MV-4-11 (cell line): ENCODE results near the gene CCNK.

Experiments used
- DNase-seq: peaks from one replicate; lab custom pipeline; 2025; lab: John Stamatoyannopoulos, UW

Gene CCNK

GRCh38 chr14:99508896-99509629, 27.9 kb downstream of the CCNK start:
- no peak for DNase-seq

- no peak for DNase-seq
Measured at GRCh38 chr14:99509871-99510555, 28.8 kb downstream of the CCNK start.

DNA sequence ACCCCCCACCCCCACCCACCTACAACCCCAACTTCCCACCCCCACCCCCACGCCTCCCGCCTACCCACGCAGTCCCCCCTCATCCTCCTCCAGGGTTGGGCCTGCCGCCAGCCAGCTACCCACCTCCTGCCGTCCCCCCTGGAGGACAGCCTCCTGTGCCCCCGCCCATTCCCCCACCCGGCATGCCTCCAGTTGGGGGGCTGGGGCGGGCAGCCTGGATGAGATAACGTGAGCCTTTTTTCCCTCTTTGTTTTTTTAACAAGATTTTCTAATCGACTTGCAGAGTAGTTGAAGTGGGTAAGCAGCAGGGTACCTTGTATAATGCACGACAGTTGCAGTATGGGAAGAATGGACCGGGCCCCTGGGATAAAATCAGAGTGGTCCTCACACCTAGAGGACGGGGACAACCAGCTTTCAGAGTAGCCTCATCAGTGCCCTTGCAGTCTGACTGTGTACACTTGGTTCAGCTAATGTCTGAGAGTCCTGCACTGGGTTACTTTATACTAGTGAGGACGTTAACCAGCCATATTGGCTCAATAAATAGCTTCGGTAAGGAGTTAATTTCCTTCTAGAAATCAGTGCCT, 29.4 kb downstream of the CCNK start:
- DNase-seq: no peak

DNA sequence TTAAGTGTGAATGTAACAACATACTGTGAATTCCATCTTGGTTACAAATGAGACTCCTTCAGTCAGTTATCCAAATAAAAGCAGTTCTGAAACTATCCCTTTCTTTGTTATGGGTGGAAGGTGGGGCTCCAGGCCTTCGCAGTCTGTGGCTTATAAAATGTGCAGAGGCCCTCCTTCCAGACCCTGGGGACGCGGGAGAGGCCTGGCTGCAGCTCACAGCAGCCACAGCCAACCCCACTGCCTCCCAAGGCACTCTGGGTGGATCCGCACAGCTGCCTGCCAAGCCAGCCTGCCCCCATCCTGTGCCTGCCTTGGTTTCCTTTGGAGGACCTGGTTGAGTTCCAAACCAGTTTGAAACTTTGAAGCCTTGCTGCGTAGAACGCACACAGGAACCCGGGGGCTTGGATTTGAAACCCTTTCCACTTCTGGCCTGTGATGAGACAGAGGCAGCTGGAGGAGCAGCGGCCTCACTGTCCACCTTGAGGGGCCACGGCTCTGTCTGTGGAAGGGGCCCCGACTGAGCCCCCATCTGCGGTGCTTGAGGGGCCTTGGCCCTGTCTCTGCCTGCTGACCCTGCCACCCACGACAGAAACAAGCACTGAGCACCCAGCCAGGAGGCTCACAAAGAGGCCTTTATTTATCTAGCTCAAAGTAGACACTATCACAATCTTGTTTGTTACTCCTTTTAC, 30.4 kb downstream of the CCNK start:
- no peak for DNase-seq

- no peak for DNase-seq
Measured at GRCh38 chr14:99512110-99512449, 30.9 kb downstream of the CCNK start.

- no peak for DNase-seq
Measured at GRCh38 chr14:99512571-99513182, 31.5 kb downstream of the CCNK start.

- no peak for DNase-seq
Measured at GRCh38 chr14:99513183-99513694, 32.0 kb downstream of the CCNK start.

- DNase-seq: no peak
Measured at GRCh38 chr14:99513946-99514551, 32.8 kb downstream of the CCNK start.

DNA sequence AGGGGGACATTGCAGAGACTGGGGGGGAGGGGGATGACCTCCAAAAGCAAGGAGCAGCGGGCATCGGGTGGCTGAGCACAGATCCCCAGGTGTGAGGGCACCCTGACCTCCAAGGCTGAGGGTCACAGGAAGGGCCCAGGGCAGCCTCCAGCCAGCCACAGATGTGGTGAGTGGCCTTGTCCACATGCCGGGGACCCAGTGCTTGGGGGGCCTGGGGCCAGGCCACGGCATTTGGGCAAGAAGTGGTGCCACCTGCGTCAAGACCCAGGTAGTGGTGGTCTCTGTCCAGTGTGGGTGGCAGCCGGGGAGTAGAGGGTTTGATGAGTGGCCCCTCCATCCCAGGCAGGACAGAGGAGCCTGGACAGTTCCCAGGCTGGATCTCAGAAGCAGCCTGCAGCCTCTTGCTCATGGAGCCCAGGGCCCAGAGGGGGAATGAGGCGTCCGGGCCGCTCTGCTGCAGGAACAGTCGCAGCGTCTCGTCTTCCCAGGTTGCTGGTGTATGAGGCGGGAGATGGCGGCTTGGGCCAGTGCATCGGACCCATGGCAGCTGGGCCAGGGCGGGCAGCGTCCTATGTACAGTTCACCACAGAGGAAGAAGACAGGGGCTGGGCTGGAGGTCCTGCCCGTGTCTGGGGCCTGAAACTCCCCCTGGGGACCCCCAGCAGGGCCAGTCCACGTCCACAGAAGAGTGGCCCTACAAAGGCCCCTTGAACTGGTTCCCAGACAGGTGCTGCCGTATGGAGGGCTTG, 33.5 kb downstream of the CCNK start:
- no peak for DNase-seq

- DNase-seq: no peak
Measured at GRCh38 chr14:99515301-99516155, 34.3 kb downstream of the CCNK start.

GRCh38 chr14:99516156-99516870, 35.1 kb downstream of the CCNK start:
- no peak for DNase-seq

DNA sequence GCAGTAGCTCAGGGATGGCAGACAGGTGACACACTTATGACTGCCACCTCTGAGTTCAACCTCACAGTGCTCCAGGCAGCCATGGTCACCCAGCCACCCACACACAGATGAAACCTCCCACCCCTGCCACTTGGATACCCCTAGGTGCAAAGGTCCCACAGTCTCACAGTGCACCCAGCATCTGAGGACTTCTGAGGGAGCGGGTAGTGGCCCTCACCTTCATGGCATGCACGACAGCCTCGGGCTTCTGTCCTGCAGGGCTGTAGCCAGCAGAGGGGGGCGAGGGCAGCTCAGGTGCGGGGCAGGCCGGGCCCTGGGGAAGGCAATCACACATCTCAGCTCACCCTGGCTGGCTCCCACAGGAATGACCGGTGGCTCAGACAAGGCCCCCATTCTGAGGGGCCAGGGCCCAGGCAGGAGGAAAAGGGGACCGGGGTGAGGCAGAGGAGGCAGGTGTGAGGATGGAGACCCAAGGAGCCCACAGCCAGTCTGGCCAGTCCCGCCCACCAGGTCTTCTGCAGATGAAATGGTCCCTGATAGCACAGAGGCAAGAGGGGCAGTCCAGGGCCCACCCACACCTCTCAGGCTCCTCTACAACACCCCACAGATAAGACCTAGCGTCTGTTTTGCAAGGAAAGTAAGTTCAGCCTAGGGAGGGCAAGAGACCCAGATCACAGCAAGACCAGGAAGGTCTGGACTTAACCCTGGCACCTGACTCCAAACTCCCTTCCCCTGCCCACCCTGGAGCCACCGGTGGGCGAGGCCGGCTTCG, 35.8 kb downstream of the CCNK start:
- DNase-seq: no peak

DNA sequence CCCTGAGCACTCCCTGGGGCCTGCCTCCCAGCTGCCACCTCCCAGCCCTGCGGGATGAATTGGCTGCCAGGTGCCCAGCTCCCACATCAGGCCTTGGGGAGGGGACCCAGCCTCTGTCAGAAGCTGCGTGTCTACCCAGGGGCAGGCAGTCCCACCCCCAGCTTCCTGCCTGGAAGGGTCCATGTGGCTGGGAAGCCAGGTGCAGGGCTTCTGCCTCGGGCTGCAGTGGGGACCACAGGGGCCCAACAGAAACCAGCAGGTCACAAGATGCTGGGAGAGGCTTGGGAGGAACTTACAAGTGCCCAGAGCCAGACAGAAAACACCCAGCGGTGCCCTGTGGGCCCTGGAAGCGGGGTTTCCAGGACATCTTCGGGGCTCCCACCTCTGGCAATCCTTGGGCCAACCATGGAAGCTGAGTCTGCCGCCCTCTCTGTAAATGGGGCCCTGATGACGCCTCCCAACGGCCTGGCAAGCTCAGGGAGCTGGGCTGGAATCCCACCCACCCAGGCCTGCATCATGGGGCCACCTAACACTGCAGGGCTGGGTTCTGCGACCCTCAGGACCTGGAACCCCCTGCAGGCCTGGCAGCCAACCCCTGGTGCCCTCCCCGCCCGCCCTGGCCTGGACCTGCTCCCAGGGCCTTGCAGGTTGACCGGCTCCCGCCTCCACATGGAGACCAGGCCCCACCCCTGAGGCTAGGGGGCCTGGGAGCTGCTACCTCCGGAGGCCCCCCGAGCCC, 36.6 kb downstream of the CCNK start:
- no peak for DNase-seq

- no peak for DNase-seq
Measured at GRCh38 chr14:99518441-99519346, 37.5 kb downstream of the CCNK start.

- no peak for DNase-seq
Measured at GRCh38 chr14:99519347-99519881, 38.2 kb downstream of the CCNK start.

GRCh38 chr14:99519931-99520421, 38.8 kb downstream of the CCNK start:
- no peak for DNase-seq
